Measurements from ENCODE around the gene SLC47A2. TPM values are rescaled to one million over a fixed set of nuclear protein-coding genes. Genes with fewer than 3 reads are reported as not detected.

Gene SLC47A2
- total RNA-seq, 4 donors from 2014 or later, result 0.27 to 1.1 (median 0.32) TPM; not detected in 1

- H3K9me3 ChIP-seq, result no peaks in the 10 kb centered on the region
- no peak for DNase-seq
- H3K36me3 ChIP-seq, result peaks cover 0 to 25% (median 6%) of the 10 kb centered on the region in 4 donors
- intact Hi-C loops (cut with DNase I; ENCODE audit: low total_unique reads) (no loop called here), in situ Hi-C loops (cut with MboI; ENCODE audit: low pct_ligation_motif_present in 1 of 4, low pct_unique_long_range_greater_than_20kb in 1 of 4, low sequenced_read_pairs in 3 of 4) (loop anchor here in 2 of 4 donors (25.0 kb wide), 1 partner anchor 105 kb away; no protein-coding TSS in a partner anchor)
- no peak overlapping the region for H3K27ac ChIP-seq
- TF ChIP-seq POLR2A (IDR thresholded peaks at IDR 0.05), result no peak
- no peak for TF ChIP-seq EP300 (IDR thresholded peaks at IDR 0.05; ENCODE audit: low read depth)
- no peak for TF ChIP-seq POLR2AphosphoS5 (IDR thresholded peaks at IDR 0.05)
- no peak for TF ChIP-seq CTCF (IDR thresholded peaks at IDR 0.05)
- WGBS, 2 donors (ENCODE audit: low coverage in 1 of 2), result 66 to 80% methylated on average over 2 to 4 of the region's 4 CpGs
- H3K4me1 ChIP-seq, result peaks cover 0 to 19% (median 8%) of the 10 kb centered on the region in 4 donors
- H3K4me3 ChIP-seq, result no peak overlapping the region
- H3K27me3 ChIP-seq, result no peaks in the 10 kb centered on the region
Measured at GRCh38 chr17:19656851-19657581, 59.4 kb downstream of the SLC47A2 start.

- H3K9me3 ChIP-seq, result no peaks in the 10 kb centered on the region
- H3K4me1 ChIP-seq, result peaks cover 0 to 26% (median 15%) of the 10 kb centered on the region in 4 donors
- no peaks in the 10 kb centered on the region for H3K27me3 ChIP-seq
- H3K27ac ChIP-seq, result no peak overlapping the region
- H3K36me3 ChIP-seq, result peaks cover 0 to 18% (median 6%) of the 10 kb centered on the region in 4 donors
- in situ Hi-C loops (cut with MboI; ENCODE audit: low pct_ligation_motif_present in 1 of 4, low pct_unique_long_range_greater_than_20kb in 1 of 4, low sequenced_read_pairs in 3 of 4) (loop anchor here in 2 of 4 donors (25.0 kb wide), 1 partner anchor 106 kb away; no protein-coding TSS in a partner anchor), intact Hi-C loops (cut with DNase I; ENCODE audit: low total_unique reads) (no loop called here)
- TF ChIP-seq POLR2A (IDR thresholded peaks at IDR 0.05) (no peak), POLR2AphosphoS5 (IDR thresholded peaks at IDR 0.05) (no peak), CTCF (IDR thresholded peaks at IDR 0.05) (no peak)
- no peak for DNase-seq
- WGBS, 2 donors (ENCODE audit: low coverage in 1 of 2), result 79 to 84% methylated on average over 4 of the region's 4 CpGs
- no peak overlapping the region for H3K4me3 ChIP-seq
Measured at GRCh38 chr17:19656336-19656735, 60.0 kb downstream of the SLC47A2 start.

GRCh38 chr17:19654896-19655295 lies 61.5 kb downstream of the SLC47A2 start:
- in situ Hi-C loops (cut with MboI; ENCODE audit: low pct_ligation_motif_present in 1 of 4, low pct_unique_long_range_greater_than_20kb in 1 of 4, low sequenced_read_pairs in 3 of 4), result loop anchor here in 2 of 4 donors (25.0 kb wide), 1 partner anchor 107 kb away; no protein-coding TSS in a partner anchor

More at GRCh38 chr17:19654896-19655295, 61.5 kb downstream of the SLC47A2 start:
- no peak overlapping the region for H3K27ac ChIP-seq
- intact Hi-C loops (cut with DNase I; ENCODE audit: low total_unique reads), result no loop called here
- 93 to 99% methylated on average over 4 of the region's 4 CpGs for WGBS, 2 donors (ENCODE audit: low coverage in 1 of 2)
- H3K27me3 ChIP-seq, result no peaks in the 10 kb centered on the region
- no peaks in the 10 kb centered on the region for H3K9me3 ChIP-seq
- no peak for TF ChIP-seq EP300 (IDR thresholded peaks at IDR 0.05; ENCODE audit: low read depth)
- TF ChIP-seq POLR2AphosphoS5 (IDR thresholded peaks at IDR 0.05), result no peak
- no peak for TF ChIP-seq POLR2A (IDR thresholded peaks at IDR 0.05)
- no peak for TF ChIP-seq CTCF (IDR thresholded peaks at IDR 0.05)
- H3K36me3 ChIP-seq, result peaks cover 0 to 17% (median 6%) of the 10 kb centered on the region in 4 donors
- no peak for DNase-seq
- peaks cover 7 to 35% (median 28%) of the 10 kb centered on the region in 4 donors for H3K4me1 ChIP-seq
- no peak overlapping the region for H3K4me3 ChIP-seq

Measured in transverse colon (tissue), 4 donors.